H9 (cell line): ENCODE results near the gene SLC30A9. TPM values are rescaled to one million over a fixed set of nuclear protein-coding genes. Genes with fewer than 3 reads are reported as not detected.

Experiments used
- DNase-seq: peaks from one replicate; pipeline ENCODE4 v3.0.0-alpha.2; 2017
- H2AFZ ChIP-seq: one replicate; pipeline ENCODE4 v1.6.1; 2013; ENCODE audit warnings: mild to moderate bottlenecking, low read length, control low read depth, moderate library complexity
- H2AK5ac ChIP-seq: 2 replicates; pipeline ENCODE4 v1.6.1; 2013; ENCODE audit warnings: low read length, control low read depth, mixed read lengths; ENCODE audit not compliant: insufficient read length
- H2BK120ac ChIP-seq: one replicate; pipeline ENCODE4 v1.6.1; 2013; ENCODE audit warnings: low read depth, mild to moderate bottlenecking, low read length, control low read depth, inconsistent platforms; ENCODE audit not compliant: poor library complexity, severe bottlenecking
- H2BK12ac ChIP-seq: 2 replicates; pipeline ENCODE4 v1.6.1; 2013; ENCODE audit warnings: low read length, control low read depth, mixed read lengths, low read depth; ENCODE audit not compliant: insufficient read length
- H2BK15ac ChIP-seq: 2 replicates; pipeline ENCODE4 v1.6.1; 2013; ENCODE audit warnings: low read depth, low read length, control low read depth
- H2BK20ac ChIP-seq: one replicate; pipeline ENCODE4 v1.6.1; 2013; ENCODE audit warnings: low read depth, mild to moderate bottlenecking, low read length, control low read depth, inconsistent platforms; ENCODE audit not compliant: poor library complexity, severe bottlenecking
- H2BK5ac ChIP-seq: 2 replicates; pipeline ENCODE4 v1.6.1; 2013; ENCODE audit warnings: low read length, control low read depth, mixed read lengths; ENCODE audit not compliant: insufficient read length
- H3K14ac ChIP-seq: 2 replicates; pipeline ENCODE4 v1.6.1; 2013; ENCODE audit warnings: low read length, control low read depth; ENCODE audit not compliant: insufficient read depth
- H3K18ac ChIP-seq: 2 replicates; pipeline ENCODE4 v1.6.1; 2013; ENCODE audit warnings: low read depth, mild to moderate bottlenecking, mixed read lengths, low read length, control low read depth; ENCODE audit not compliant: insufficient read length
- H3K23ac ChIP-seq: 2 replicates; pipeline ENCODE4 v1.6.1; 2013; ENCODE audit warnings: low read length, control low read depth, mixed read lengths, low read depth; ENCODE audit not compliant: insufficient read length
- H3K23me2 ChIP-seq: 2 replicates; pipeline ENCODE4 v1.6.1; 2013; ENCODE audit warnings: low read depth, mild to moderate bottlenecking, mixed read lengths, low read length, control low read depth; ENCODE audit not compliant: insufficient read length, poor library complexity, severe bottlenecking
- H3K27ac ChIP-seq: 2 replicates; pipeline ENCODE4 v1.5.1; 2013; ENCODE audit warnings: low read length, control low read depth, mixed read lengths, low read depth; ENCODE audit not compliant: insufficient read length
- H3K27me3 ChIP-seq: 2 replicates; pipeline ENCODE4 v1.6.1; 2013; ENCODE audit warnings: low read length, control low read depth, inconsistent platforms; ENCODE audit not compliant: insufficient read depth
- H3K4ac ChIP-seq: 2 replicates; pipeline ENCODE4 v1.6.1; 2013; ENCODE audit warnings: low read depth, mild to moderate bottlenecking, control low read depth, inconsistent platforms, low read length, moderate library complexity
- H3K4me1 ChIP-seq: 2 replicates; pipeline ENCODE4 v1.6.1; 2013; ENCODE audit warnings: low read length, control low read depth, inconsistent platforms; ENCODE audit not compliant: insufficient read depth
- H3K4me2 ChIP-seq: 2 replicates; pipeline ENCODE4 v1.6.1; 2013; ENCODE audit warnings: low read length, control low read depth, mixed read lengths; ENCODE audit not compliant: insufficient read length, insufficient read depth
- H3K56ac ChIP-seq: 2 replicates; pipeline ENCODE4 v1.6.1; 2013; ENCODE audit warnings: low read depth, mild to moderate bottlenecking, mixed read lengths, low read length, control low read depth; ENCODE audit not compliant: insufficient read length
- H3K79me1 ChIP-seq: 2 replicates; pipeline ENCODE4 v1.6.1; 2013; ENCODE audit warnings: low read depth, mild to moderate bottlenecking, moderate library complexity, low read length, control low read depth, inconsistent platforms; ENCODE audit not compliant: insufficient read depth, poor library complexity, severe bottlenecking
- H3K79me2 ChIP-seq: 2 replicates; pipeline ENCODE4 v1.6.1; 2013; ENCODE audit warnings: low read length, control low read depth, inconsistent platforms; ENCODE audit not compliant: insufficient read depth
- H3K9ac ChIP-seq: 2 replicates; pipeline ENCODE4 v1.6.1; 2013; ENCODE audit warnings: low read length, control low read depth, mixed read lengths; ENCODE audit not compliant: insufficient read length; ENCODE audit errors: extremely low read depth
- H3K9me3 ChIP-seq: one replicate; pipeline ENCODE4 v1.6.1; 2013; ENCODE audit warnings: low read depth, low read length, inconsistent platforms; ENCODE audit not compliant: control insufficient read depth
- H3T11ph ChIP-seq: one replicate; pipeline ENCODE4 v1.6.1; 2013; ENCODE audit warnings: mild to moderate bottlenecking, low read length, control low read depth, inconsistent platforms
- H4K20me1 ChIP-seq: one replicate; pipeline ENCODE4 v1.6.1; 2013; ENCODE audit not compliant: control insufficient read depth, insufficient read length, insufficient read depth
- H4K5ac ChIP-seq: 2 replicates; pipeline ENCODE4 v1.6.1; 2013; ENCODE audit warnings: low read depth, mild to moderate bottlenecking, mixed read lengths, low read length, control low read depth; ENCODE audit not compliant: insufficient read length
- H4K8ac ChIP-seq: replicated peaks from 2 replicates; pipeline ENCODE4 v1.6.1; 2013; ENCODE audit warnings: low read length, control low read depth, mixed read lengths, low read depth; ENCODE audit not compliant: insufficient read length
- H4K91ac ChIP-seq: 2 replicates; pipeline ENCODE4 v1.6.1; 2013; ENCODE audit warnings: low read depth, mild to moderate bottlenecking, moderate library complexity, mixed read lengths, low read length, control low read depth; ENCODE audit not compliant: insufficient read length
- H3K27ac Mint-ChIP-seq, 3 experiments: 2 replicates in 2 of 3; 3 replicates in 1 of 3; pipeline ENCODE4 v1.8.0; 2020 to 2021; ENCODE audit warnings: mixed read lengths in 3 of 3, mild to moderate bottlenecking in 1 of 3, moderate library complexity in 1 of 3
- H3K27me3 Mint-ChIP-seq: 2 replicates; pipeline ENCODE4 v1.8.0; 2021; ENCODE audit warnings: low read depth, mild to moderate bottlenecking, moderate library complexity, mixed read lengths
- H3K36me3 Mint-ChIP-seq, 3 experiments: 2 replicates in 2 of 3; 3 replicates in 1 of 3; pipeline ENCODE4 v1.8.0; 2020 to 2021; ENCODE audit warnings: low read depth in 3 of 3, mixed read lengths in 3 of 3; ENCODE audit not compliant: insufficient read depth in 1 of 3
- H3K4me1 Mint-ChIP-seq, 2 experiments: 2 replicates each; pipeline ENCODE4 v1.8.0; 2020; ENCODE audit warnings: mixed read lengths in 2 of 2
- H3K4me3 Mint-ChIP-seq, 2 experiments: 2 replicates in 1 of 2; 3 replicates in 1 of 2; pipeline ENCODE4 v1.8.0; 2020 to 2021; ENCODE audit warnings: mild to moderate bottlenecking in 2 of 2, mixed read lengths in 2 of 2, moderate library complexity in 1 of 2
- H3K9me3 Mint-ChIP-seq, 2 experiments: 2 replicates in 1 of 2; 3 replicates in 1 of 2; pipeline ENCODE4 v1.8.0; 2020; ENCODE audit warnings: mild to moderate bottlenecking in 2 of 2, mixed read lengths in 2 of 2, moderate library complexity in 1 of 2
- WGBS: extraction: QIAGEN DNeasy Blood & Tissue Kit; methylation state at CpG from one replicate; pipeline ENCODE4 v1.1.7; 2013; ENCODE audit warnings: missing lambda C conversion rate, low lambda C conversion rate, mixed read lengths; ENCODE audit not compliant: insufficient read length; ENCODE audit errors: extremely low coverage; 5-methylcytosine and 5-hydroxymethylcytosine counted together
- total RNA-seq: library from RNA; stranded (reverse); gene quantifications from 2 replicates; pipeline ENCODE4 v1.2.1, GENCODE V29; 2021
- TF ChIP-seq, protein P1 (sequence below): fragments of 200-600 bp; sonication (generic); conservative IDR thresholded peaks from 3 replicates; pipeline ENCODE4 v1.8.0; 2021; ENCODE audit warnings: antibody characterized with exemption, mild to moderate bottlenecking

Gene SLC30A9
- total RNA-seq, 1 experiment from 2014 or later: 70.8 TPM

DNA sequence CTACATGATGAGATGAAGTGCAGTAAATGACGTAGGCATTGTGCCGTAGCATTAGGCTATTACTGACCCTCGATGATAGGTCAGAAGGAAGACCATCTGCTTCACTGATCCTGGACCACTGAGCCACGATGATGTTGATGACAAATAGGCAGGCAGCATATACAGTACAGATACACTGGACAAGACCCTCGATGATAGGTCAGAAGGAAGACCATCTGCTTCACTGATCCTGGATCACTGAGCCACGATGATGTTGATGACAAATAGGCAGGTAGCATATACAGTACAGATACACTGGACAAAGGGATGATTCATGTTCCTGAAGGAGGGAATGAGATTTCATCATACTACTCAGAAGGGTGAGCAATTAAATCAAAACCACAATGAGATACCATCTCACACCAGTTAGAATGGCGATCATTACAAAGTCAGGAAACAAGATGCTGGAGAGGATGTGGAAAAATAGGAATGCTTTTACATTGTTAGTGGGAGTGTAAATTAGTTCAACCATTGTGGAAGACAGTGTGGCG is 111.2 kb downstream of the SLC30A9 start:
- H4K8ac ChIP-seq: peak overlapping the region; percentile 39
- no peaks in the 10 kb centered on the region for H3K9me3 ChIP-seq
- H3K9ac ChIP-seq: no peak overlapping the region
- no peak overlapping the region for H2BK5ac ChIP-seq
- Mint-ChIP-seq H3K9me3 (peaks cover 0 to 2% of the 10 kb centered on the region in 2 experiments; a peak in 3 of 5 replicates), H3K27ac (peak overlapping the region in 1 of 3 experiments; percentile 57; a peak in 1 of 7 replicates), H3K27me3 (no peaks in the 10 kb centered on the region; the same call in 1 of the 2 replicates), H3K4me3 (no peak overlapping the region), H3K4me1 (no peaks in the 10 kb centered on the region), H3K36me3 (no peaks in the 10 kb centered on the region)
- H3K4me2 ChIP-seq: no peak overlapping the region
- no peak overlapping the region for H2BK12ac ChIP-seq
- no peak overlapping the region for H3K4ac ChIP-seq
- no peaks in the 10 kb centered on the region for H4K20me1 ChIP-seq
- no peak overlapping the region for H3K23ac ChIP-seq
- no peaks in the 10 kb centered on the region for H3K79me1 ChIP-seq
- no CpG with 5 or more reads among the region's 8 CpGs for WGBS
- no peak overlapping the region for H2BK15ac ChIP-seq
- no peaks in the 10 kb centered on the region for H3K23me2 ChIP-seq
- H3K79me2 ChIP-seq: no peaks in the 10 kb centered on the region
- H3K14ac ChIP-seq: no peak overlapping the region
- no peak overlapping the region for H3K18ac ChIP-seq
- no peak overlapping the region for H2BK20ac ChIP-seq
- no peak overlapping the region for H3K27ac ChIP-seq
- no peak overlapping the region for H4K5ac ChIP-seq
- no peak overlapping the region for H4K91ac ChIP-seq
- DNase-seq: no peak
- no peaks in the 10 kb centered on the region for H3K27me3 ChIP-seq
- no peak overlapping the region for H2BK120ac ChIP-seq
- TF ChIP-seq, protein P1, sequence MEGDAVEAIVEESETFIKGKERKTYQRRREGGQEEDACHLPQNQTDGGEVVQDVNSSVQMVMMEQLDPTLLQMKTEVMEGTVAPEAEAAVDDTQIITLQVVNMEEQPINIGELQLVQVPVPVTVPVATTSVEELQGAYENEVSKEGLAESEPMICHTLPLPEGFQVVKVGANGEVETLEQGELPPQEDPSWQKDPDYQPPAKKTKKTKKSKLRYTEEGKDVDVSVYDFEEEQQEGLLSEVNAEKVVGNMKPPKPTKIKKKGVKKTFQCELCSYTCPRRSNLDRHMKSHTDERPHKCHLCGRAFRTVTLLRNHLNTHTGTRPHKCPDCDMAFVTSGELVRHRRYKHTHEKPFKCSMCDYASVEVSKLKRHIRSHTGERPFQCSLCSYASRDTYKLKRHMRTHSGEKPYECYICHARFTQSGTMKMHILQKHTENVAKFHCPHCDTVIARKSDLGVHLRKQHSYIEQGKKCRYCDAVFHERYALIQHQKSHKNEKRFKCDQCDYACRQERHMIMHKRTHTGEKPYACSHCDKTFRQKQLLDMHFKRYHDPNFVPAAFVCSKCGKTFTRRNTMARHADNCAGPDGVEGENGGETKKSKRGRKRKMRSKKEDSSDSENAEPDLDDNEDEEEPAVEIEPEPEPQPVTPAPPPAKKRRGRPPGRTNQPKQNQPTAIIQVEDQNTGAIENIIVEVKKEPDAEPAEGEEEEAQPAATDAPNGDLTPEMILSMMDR: no peak
- no peak overlapping the region for H3K56ac ChIP-seq
- no peak overlapping the region for H3T11ph ChIP-seq
- no peak overlapping the region for H2AFZ ChIP-seq
- no peaks in the 10 kb centered on the region for H3K4me1 ChIP-seq
- H2AK5ac ChIP-seq: no peak overlapping the region
